Central memory CD8-positive, alpha-beta T cell (primary cell): Measurements from ENCODE around the gene NUDT21.

Source experiments
- ATAC-seq: fragments of 150-1000 bp; cut with Tn5 transposase; replicated peaks from 2 replicates; pipeline ENCODE4 v1.10.0; 2022; ENCODE audit warnings: mild to moderate bottlenecking, moderate FRiP score, moderate number of reproducible peaks; ENCODE audit not compliant: poor library complexity, severe bottlenecking; ENCODE audit errors: extremely low read depth
- DNase-seq, 2 donors: peaks; one replicate each; pipeline ENCODE4 v3.0.0; 2021; ENCODE audit warnings: low spot score in 2 of 2
- H3K27ac Mint-ChIP-seq: one replicate; pipeline ENCODE4 v1.8.0; 2022; ENCODE audit warnings: low read depth, mild to moderate bottlenecking, moderate library complexity, mixed read lengths
- H3K27me3 Mint-ChIP-seq: one replicate; pipeline ENCODE4 v1.8.0; 2022; ENCODE audit warnings: mixed read lengths
- H3K36me3 Mint-ChIP-seq: one replicate; pipeline ENCODE4 v1.8.0; 2022; ENCODE audit warnings: mild to moderate bottlenecking, moderate library complexity, mixed read lengths; ENCODE audit not compliant: insufficient read depth
- H3K4me1 Mint-ChIP-seq: one replicate; pipeline ENCODE4 v1.8.0; 2022; ENCODE audit warnings: mixed read lengths
- H3K4me3 Mint-ChIP-seq: one replicate; pipeline ENCODE4 v1.8.0; 2022; ENCODE audit warnings: mild to moderate bottlenecking, moderate library complexity, mixed read lengths
- H3K9me3 Mint-ChIP-seq: one replicate; pipeline ENCODE4 v1.8.0; 2022; ENCODE audit warnings: mixed read lengths

NUDT21 gene

GRCh38 chr16:56477096-56477878, 26.2 kb upstream of the NUDT21 start:
- H3K4me1 Mint-ChIP-seq = no peaks in the 10 kb centered on the region
- peaks cover 53% of the 10 kb centered on the region for H3K36me3 Mint-ChIP-seq
- no peak overlapping the region for H3K4me3 Mint-ChIP-seq
- no peak for DNase-seq
- no peak for ATAC-seq
- H3K27ac Mint-ChIP-seq = peak overlapping the region; percentile 46
- H3K27me3 Mint-ChIP-seq = no peaks in the 10 kb centered on the region
- no peaks in the 10 kb centered on the region for H3K9me3 Mint-ChIP-seq

- peaks cover 72% of the 10 kb centered on the region for H3K36me3 Mint-ChIP-seq
- no peak for DNase-seq
Observed at GRCh38 chr16:56475201-56475600, 24.1 kb upstream of the NUDT21 start.

GRCh38 chr16:56470666-56471065, 19.5 kb upstream of the NUDT21 start:
- Mint-ChIP-seq H3K4me1 (no peaks in the 10 kb centered on the region), H3K9me3 (no peaks in the 10 kb centered on the region), H3K36me3 (peaks cover 78% of the 10 kb centered on the region), H3K27ac (peak overlapping the region; percentile 70), H3K27me3 (no peaks in the 10 kb centered on the region), H3K4me3 (no peak overlapping the region)
- no peak for DNase-seq
- ATAC-seq = no peak

More at GRCh38 chr16:56475201-56475600, 24.1 kb upstream of the NUDT21 start:
- H3K9me3 Mint-ChIP-seq = no peaks in the 10 kb centered on the region
- ATAC-seq = no peak
- no peak overlapping the region for H3K4me3 Mint-ChIP-seq
- no peaks in the 10 kb centered on the region for H3K27me3 Mint-ChIP-seq
- no peaks in the 10 kb centered on the region for H3K4me1 Mint-ChIP-seq
- H3K27ac Mint-ChIP-seq = no peak overlapping the region

- peaks cover 76% of the 10 kb centered on the region for H3K36me3 Mint-ChIP-seq
- no peaks in the 10 kb centered on the region for H3K27me3 Mint-ChIP-seq
- no peak for DNase-seq
- no peak overlapping the region for H3K4me3 Mint-ChIP-seq
- H3K4me1 Mint-ChIP-seq = no peaks in the 10 kb centered on the region
- H3K9me3 Mint-ChIP-seq = no peaks in the 10 kb centered on the region
- ATAC-seq = no peak
- H3K27ac Mint-ChIP-seq = peak overlapping the region; percentile 70
Observed at GRCh38 chr16:56470232-56470631, 19.1 kb upstream of the NUDT21 start.

GRCh38 chr16:56469748-56470147, 18.6 kb upstream of the NUDT21 start:
- H3K27ac Mint-ChIP-seq = no peak overlapping the region
- no peaks in the 10 kb centered on the region for H3K4me1 Mint-ChIP-seq
- H3K9me3 Mint-ChIP-seq = no peaks in the 10 kb centered on the region
- ATAC-seq (no peak), DNase-seq (no peak)
- H3K4me3 Mint-ChIP-seq = no peak overlapping the region
- H3K27me3 Mint-ChIP-seq = no peaks in the 10 kb centered on the region
- peaks cover 72% of the 10 kb centered on the region for H3K36me3 Mint-ChIP-seq

GRCh38 chr16:56468800-56469199, 17.7 kb upstream of the NUDT21 start:
- Mint-ChIP-seq H3K27ac (no peak overlapping the region), H3K4me3 (no peak overlapping the region), H3K4me1 (peaks cover 4% of the 10 kb centered on the region), H3K9me3 (no peaks in the 10 kb centered on the region), H3K36me3 (peaks cover 76% of the 10 kb centered on the region), H3K27me3 (no peaks in the 10 kb centered on the region)
- DNase-seq (no peak), ATAC-seq (no peak)

GRCh38 chr16:56466344-56466743, 15.2 kb upstream of the NUDT21 start:
- Mint-ChIP-seq H3K4me3 (no peak overlapping the region), H3K36me3 (peaks cover 68% of the 10 kb centered on the region), H3K4me1 (peaks cover 5% of the 10 kb centered on the region)

GRCh38 chr16:56463153-56463552, 12.0 kb upstream of the NUDT21 start:
- Mint-ChIP-seq H3K4me1 (peaks cover 5% of the 10 kb centered on the region), H3K9me3 (no peaks in the 10 kb centered on the region), H3K4me3 (no peak overlapping the region), H3K36me3 (peaks cover 50% of the 10 kb centered on the region), H3K27ac (no peak overlapping the region), H3K27me3 (no peaks in the 10 kb centered on the region)
- no peak for DNase-seq
- ATAC-seq = no peak

More at GRCh38 chr16:56466344-56466743, 15.2 kb upstream of the NUDT21 start:
- ATAC-seq (no peak), DNase-seq (no peak)
- H3K27ac Mint-ChIP-seq = no peak overlapping the region
- H3K9me3 Mint-ChIP-seq = no peaks in the 10 kb centered on the region
- no peaks in the 10 kb centered on the region for H3K27me3 Mint-ChIP-seq

GRCh38 chr16:56462064-56462796, 11.1 kb upstream of the NUDT21 start:
- DNase-seq = no peak
- Mint-ChIP-seq H3K27me3 (no peaks in the 10 kb centered on the region), H3K4me3 (no peak overlapping the region), H3K27ac (no peak overlapping the region), H3K36me3 (peaks cover 49% of the 10 kb centered on the region), H3K9me3 (no peaks in the 10 kb centered on the region), H3K4me1 (peaks cover 5% of the 10 kb centered on the region)
- ATAC-seq = no peak

- Mint-ChIP-seq H3K36me3 (peaks cover 54% of the 10 kb centered on the region), H3K9me3 (no peaks in the 10 kb centered on the region), H3K4me1 (peaks cover 5% of the 10 kb centered on the region), H3K27ac (no peak overlapping the region), H3K27me3 (no peaks in the 10 kb centered on the region), H3K4me3 (no peak overlapping the region)
- ATAC-seq = no peak
- DNase-seq = no peak
Observed at GRCh38 chr16:56460101-56460500, 9.0 kb upstream of the NUDT21 start.

GRCh38 chr16:56457927-56458470, 6.9 kb upstream of the NUDT21 start:
- DNase-seq = no peak
- H3K36me3 Mint-ChIP-seq = peaks cover 54% of the 10 kb centered on the region
- H3K4me1 Mint-ChIP-seq = peaks cover 6% of the 10 kb centered on the region
- no peak overlapping the region for H3K4me3 Mint-ChIP-seq
- no peak overlapping the region for H3K27ac Mint-ChIP-seq
- no peaks in the 10 kb centered on the region for H3K9me3 Mint-ChIP-seq
- H3K27me3 Mint-ChIP-seq = no peaks in the 10 kb centered on the region
- ATAC-seq = no peak

- Mint-ChIP-seq H3K4me3 (peak overlapping the region; percentile 92), H3K4me1 (peaks cover 55% of the 10 kb centered on the region), H3K9me3 (no peaks in the 10 kb centered on the region), H3K36me3 (peaks cover 47% of the 10 kb centered on the region), H3K27ac (peak overlapping the region; percentile 95), H3K27me3 (no peaks in the 10 kb centered on the region)
- DNase-seq (no peak), ATAC-seq (peak; percentile 26)
Observed at GRCh38 chr16:56451753-56452689, 889 bp upstream of the NUDT21 start.
